HFFc6 (cell line): ENCODE data around the gene NCR2. TPM values are rescaled to one million over a fixed set of nuclear protein-coding genes. Genes with fewer than 3 reads are reported as not detected.

Source experiments
- DNase-seq: peaks from one replicate; pipeline ENCODE4 v3.0.0-alpha.2; 2018
- H3K27ac Mint-ChIP-seq: 2 replicates; pipeline ENCODE4 v1.8.0; 2020; ENCODE audit warnings: mild to moderate bottlenecking, mixed read lengths
- H3K27me3 Mint-ChIP-seq: 2 replicates; pipeline ENCODE4 v1.8.0; 2021; ENCODE audit warnings: mild to moderate bottlenecking, moderate library complexity, mixed read lengths; ENCODE audit not compliant: insufficient read depth
- H3K36me3 Mint-ChIP-seq: 2 replicates; pipeline ENCODE4 v1.8.0; 2021; ENCODE audit warnings: low read depth, mixed read lengths
- H3K4me1 Mint-ChIP-seq: 2 replicates; pipeline ENCODE4 v1.8.0; 2020; ENCODE audit warnings: low read depth, mixed read lengths
- H3K4me3 Mint-ChIP-seq: 2 replicates; pipeline ENCODE4 v1.8.0; 2020; ENCODE audit warnings: mild to moderate bottlenecking, moderate library complexity, mixed read lengths
- H3K9me3 Mint-ChIP-seq: 2 replicates; pipeline ENCODE4 v1.8.0; 2020; ENCODE audit warnings: mild to moderate bottlenecking, mixed read lengths
- total RNA-seq, 6 experiments: library from RNA; stranded (reverse); fragmentation: NEBNext Ultra II Directional; extraction: Animal tissue kit (Norgen Biotek cat#: 25700); gene quantifications; 2 replicates in 1 of 6; 3 replicates in 5 of 6; pipeline ENCODE4 v1.2.3, GENCODE V29; 2021
- TF ChIP-seq, protein P1 (sequence below): fragments of 200-600 bp; sonication (generic); IDR thresholded peaks from 2 replicates; pipeline ENCODE4 v1.5.0; 2021; ENCODE audit warnings: antibody characterized with exemption, mild to moderate bottlenecking

NCR2 gene
- total RNA-seq, 6 experiments from 2014 or later, result not detected

DNA sequence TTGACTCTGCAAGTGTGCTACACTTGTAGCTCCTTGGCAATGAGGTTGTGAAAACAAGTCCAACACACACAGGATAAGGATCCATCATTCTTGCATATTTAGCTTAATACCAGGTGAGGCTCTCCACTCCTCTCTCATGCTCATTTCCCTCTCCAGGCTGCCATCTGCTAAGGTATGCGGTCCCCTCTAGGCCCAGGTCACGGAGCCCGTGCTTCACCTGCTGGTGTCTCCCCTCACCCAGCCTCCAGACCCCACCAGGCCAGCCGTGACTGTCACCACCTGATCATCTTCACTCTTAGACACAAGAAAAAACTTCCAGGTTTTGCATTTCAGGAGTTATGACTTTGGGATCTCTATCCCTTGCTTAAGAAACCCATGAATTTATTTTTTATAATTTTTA, 14.2 kb upstream of the NCR2 start:
- H3K27me3 Mint-ChIP-seq, result peaks cover 19% of the 10 kb centered on the region
- no peak overlapping the region for H3K27ac Mint-ChIP-seq
- TF ChIP-seq, protein P1, sequence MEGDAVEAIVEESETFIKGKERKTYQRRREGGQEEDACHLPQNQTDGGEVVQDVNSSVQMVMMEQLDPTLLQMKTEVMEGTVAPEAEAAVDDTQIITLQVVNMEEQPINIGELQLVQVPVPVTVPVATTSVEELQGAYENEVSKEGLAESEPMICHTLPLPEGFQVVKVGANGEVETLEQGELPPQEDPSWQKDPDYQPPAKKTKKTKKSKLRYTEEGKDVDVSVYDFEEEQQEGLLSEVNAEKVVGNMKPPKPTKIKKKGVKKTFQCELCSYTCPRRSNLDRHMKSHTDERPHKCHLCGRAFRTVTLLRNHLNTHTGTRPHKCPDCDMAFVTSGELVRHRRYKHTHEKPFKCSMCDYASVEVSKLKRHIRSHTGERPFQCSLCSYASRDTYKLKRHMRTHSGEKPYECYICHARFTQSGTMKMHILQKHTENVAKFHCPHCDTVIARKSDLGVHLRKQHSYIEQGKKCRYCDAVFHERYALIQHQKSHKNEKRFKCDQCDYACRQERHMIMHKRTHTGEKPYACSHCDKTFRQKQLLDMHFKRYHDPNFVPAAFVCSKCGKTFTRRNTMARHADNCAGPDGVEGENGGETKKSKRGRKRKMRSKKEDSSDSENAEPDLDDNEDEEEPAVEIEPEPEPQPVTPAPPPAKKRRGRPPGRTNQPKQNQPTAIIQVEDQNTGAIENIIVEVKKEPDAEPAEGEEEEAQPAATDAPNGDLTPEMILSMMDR, result no peak
- H3K36me3 Mint-ChIP-seq, result no peaks in the 10 kb centered on the region
- DNase-seq, result no peak
- no peak overlapping the region for H3K4me3 Mint-ChIP-seq
- no peaks in the 10 kb centered on the region for H3K9me3 Mint-ChIP-seq
- peaks cover 26% of the 10 kb centered on the region for H3K4me1 Mint-ChIP-seq

DNA sequence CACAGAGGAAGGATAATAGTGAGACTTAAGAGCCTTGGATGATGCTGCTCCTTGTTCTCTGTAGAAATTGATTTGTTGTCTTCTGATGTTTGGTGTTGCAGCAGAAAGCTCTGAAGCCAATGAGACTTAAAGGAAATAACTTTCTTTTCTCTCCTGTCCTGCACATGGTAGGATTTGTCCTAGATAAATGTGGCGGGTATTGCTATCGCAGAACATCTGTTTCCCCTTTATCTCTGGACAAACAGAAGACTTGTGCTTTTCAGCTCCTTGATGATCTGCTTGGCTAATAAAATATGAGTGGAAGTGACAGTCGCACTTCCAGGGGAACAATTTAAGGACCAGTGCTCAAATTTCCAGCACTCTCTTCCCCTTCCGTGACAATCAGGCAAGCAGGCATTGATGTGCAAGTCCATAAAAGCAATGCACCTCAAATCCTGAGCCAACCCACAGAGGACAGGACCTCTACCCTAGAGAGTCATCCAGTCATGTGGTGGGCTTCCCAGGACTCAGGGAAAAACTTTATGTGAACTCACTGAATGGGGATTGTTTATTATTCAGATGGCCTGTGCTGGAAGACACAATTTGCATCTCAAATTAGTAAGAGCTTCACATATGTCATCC, 9.9 kb upstream of the NCR2 start:
- H3K27ac Mint-ChIP-seq, result no peak overlapping the region

DNA sequence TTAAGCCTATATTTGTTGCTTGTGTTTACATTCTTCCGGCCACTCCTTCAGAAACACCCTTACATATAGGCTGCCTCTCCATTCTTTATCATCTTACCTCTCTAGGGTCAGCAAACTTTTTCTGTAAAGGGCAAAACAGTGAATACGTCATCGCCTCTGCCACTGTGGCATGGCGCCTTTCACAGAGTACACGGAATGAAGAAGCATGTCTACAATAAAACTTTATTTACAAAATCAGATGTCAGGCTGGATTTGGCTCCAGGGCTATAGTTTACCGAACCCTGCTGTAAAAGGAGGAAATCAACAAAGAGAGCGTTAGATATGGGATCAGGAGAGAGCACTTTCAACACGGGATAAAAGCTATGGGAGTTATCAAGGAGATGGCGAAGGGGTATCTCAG, 9.3 kb upstream of the NCR2 start:
- TF ChIP-seq, protein P1, result no peak
- H3K9me3 Mint-ChIP-seq, result no peaks in the 10 kb centered on the region
- H3K36me3 Mint-ChIP-seq, result no peaks in the 10 kb centered on the region
- no peak for DNase-seq
- H3K27me3 Mint-ChIP-seq, result peaks cover 40% of the 10 kb centered on the region
- H3K4me1 Mint-ChIP-seq, result peaks cover 3% of the 10 kb centered on the region; the same call in 1 of the 2 replicates
- no peak overlapping the region for H3K4me3 Mint-ChIP-seq
- no peak overlapping the region for H3K27ac Mint-ChIP-seq

More for the DNA sequence above, 9.9 kb upstream of the NCR2 start:
- TF ChIP-seq, protein P1, result no peak
- no peaks in the 10 kb centered on the region for H3K9me3 Mint-ChIP-seq
- H3K4me3 Mint-ChIP-seq, result no peak overlapping the region
- H3K27me3 Mint-ChIP-seq, result peaks cover 37% of the 10 kb centered on the region
- DNase-seq, result no peak
- H3K4me1 Mint-ChIP-seq, result peaks cover 4% of the 10 kb centered on the region; the same call in 1 of the 2 replicates
- no peaks in the 10 kb centered on the region for H3K36me3 Mint-ChIP-seq

DNA sequence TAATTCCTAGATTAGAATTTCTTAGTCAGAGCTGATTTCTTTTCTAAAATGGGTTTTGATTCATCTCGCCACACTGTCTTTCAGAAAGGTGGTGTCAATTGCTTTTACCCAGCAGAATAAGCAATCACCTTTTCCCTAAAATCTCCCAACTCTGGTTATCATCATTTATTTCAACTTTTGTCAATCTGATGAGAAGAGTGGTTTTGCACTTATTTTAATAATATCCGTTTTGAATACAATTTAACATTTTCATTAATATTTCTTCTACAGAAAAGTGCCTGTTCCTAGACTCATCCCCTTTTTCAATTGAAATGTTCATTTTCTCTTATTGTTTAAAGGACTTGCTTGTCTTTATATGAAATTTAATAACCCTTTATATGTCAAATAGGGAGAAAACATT, 8.2 kb upstream of the NCR2 start:
- H3K9me3 Mint-ChIP-seq, result no peaks in the 10 kb centered on the region
- no peak overlapping the region for H3K27ac Mint-ChIP-seq
- H3K27me3 Mint-ChIP-seq, result peaks cover 48% of the 10 kb centered on the region
- no peak overlapping the region for H3K4me3 Mint-ChIP-seq
- DNase-seq, result no peak
- TF ChIP-seq, protein P1, result no peak
- no peaks in the 10 kb centered on the region for H3K36me3 Mint-ChIP-seq
- H3K4me1 Mint-ChIP-seq, result no peaks in the 10 kb centered on the region

DNA sequence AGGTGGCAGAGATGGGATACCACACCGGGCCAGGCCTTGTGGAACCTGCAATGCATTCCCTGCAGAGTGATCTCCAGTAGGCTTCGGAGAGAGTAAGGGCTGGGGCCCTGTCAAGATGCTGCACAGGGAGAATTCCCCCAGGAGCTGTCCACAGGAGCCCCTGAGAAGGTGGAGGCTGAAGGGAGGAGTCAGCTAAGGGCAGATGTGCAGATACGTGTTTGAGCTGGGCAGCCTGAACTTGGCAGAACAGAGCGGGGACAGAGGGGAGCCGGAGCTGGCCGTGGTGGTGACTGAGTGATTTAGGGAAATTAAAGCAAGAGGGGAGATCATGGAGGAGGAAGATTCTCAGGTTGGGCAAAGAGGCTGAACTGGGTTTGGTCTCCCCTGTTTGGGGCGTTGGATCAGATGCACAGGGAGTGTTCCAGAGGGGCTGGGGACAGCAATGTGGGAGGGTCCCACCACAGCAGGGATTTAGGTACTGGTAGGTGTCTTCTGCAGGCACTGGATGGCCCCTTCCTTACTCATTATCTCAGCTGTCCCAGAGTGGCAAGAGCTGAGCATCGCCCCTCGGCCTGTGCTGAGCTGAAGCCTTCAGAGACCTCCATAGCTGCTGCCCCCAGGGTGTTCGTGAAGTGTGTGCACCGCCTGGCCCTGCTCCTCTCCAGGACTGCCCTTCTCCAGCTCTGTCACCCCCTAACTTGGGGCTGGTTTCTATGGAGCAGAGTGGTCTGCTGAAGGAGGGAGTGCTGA, 3.8 kb upstream of the NCR2 start:
- Mint-ChIP-seq H3K9me3 (no peaks in the 10 kb centered on the region), H3K27me3 (peaks cover 56% of the 10 kb centered on the region), H3K4me3 (no peak overlapping the region), H3K4me1 (no peaks in the 10 kb centered on the region), H3K27ac (no peak overlapping the region), H3K36me3 (no peaks in the 10 kb centered on the region)
- no peak for DNase-seq
- TF ChIP-seq, protein P1, result no peak
